GM12873 (cell line): ENCODE data around the gene OR5T1.

Experiments
- CTCF ChIP-seq: IDR thresholded peaks from 2 replicates; pipeline ENCODE4 v1.5.1; 2012; ENCODE audit warnings: low read depth, mild to moderate bottlenecking, moderate library complexity, low read length, control low read depth; ENCODE audit not compliant: insufficient read depth; ENCODE audit errors: missing control alignments

The OR5T1 gene

DNA sequence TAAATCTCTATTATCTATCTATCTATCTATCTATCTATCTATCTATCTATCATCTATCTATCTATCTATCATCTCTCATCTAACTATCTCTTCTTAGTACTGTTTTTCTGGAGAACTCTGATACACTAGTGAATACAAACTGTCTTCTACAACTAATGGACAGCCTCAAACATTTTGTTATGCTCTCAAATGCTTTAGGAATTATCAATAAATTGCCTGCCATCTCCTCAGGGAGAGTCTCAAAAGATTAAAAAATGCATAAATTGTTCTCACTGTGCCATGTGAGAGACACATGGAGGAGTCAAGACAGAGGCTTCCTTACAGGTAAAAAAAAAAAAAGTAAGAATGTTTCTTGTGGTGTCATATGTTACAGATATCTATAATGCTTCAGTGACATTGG, 40.9 kb downstream of the OR5T1 start, which contains the start of gene OR8K3:
OR8K3 (plus strand) TSS at position 301 of the 400 bp plus-strand sequence. CDS start 3,163 bp downstream, outside the sequence.
- no peak for TF ChIP-seq CTCF
